Measurements from ENCODE around the gene DPH1.

DNA sequence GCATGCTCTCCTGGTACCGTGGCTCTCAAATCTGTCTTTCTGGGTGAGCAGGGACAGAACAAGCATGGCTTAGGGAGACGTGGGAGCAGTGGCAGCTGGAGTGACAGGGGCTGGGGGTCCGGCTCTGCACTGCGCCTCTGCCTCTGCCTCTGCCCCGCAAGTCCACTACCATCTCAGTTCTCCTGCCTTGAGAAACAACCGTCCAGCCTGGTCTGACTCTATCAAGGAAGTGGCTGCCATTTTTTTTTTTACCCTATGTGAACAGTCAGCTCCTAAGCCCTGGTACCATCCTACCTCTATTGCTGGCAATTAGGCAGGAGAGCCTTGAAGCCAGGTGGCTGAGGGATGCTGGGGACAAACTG lies 41.1 kb downstream of the DPH1 start:
- TF ChIP-seq, protein P1, sequence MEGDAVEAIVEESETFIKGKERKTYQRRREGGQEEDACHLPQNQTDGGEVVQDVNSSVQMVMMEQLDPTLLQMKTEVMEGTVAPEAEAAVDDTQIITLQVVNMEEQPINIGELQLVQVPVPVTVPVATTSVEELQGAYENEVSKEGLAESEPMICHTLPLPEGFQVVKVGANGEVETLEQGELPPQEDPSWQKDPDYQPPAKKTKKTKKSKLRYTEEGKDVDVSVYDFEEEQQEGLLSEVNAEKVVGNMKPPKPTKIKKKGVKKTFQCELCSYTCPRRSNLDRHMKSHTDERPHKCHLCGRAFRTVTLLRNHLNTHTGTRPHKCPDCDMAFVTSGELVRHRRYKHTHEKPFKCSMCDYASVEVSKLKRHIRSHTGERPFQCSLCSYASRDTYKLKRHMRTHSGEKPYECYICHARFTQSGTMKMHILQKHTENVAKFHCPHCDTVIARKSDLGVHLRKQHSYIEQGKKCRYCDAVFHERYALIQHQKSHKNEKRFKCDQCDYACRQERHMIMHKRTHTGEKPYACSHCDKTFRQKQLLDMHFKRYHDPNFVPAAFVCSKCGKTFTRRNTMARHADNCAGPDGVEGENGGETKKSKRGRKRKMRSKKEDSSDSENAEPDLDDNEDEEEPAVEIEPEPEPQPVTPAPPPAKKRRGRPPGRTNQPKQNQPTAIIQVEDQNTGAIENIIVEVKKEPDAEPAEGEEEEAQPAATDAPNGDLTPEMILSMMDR (IDR thresholded peaks at IDR 0.05), result no peak
- TF ChIP-seq FOXJ3 (CRISPR knock-in tag; IDR thresholded peaks at IDR 0.05) (no peak), EZH2phosphoT487 (IDR thresholded peaks at IDR 0.05; ENCODE audit: borderline replicate concordance, low read depth) (no peak), GABPA (IDR thresholded peaks at IDR 0.05; ENCODE audit: low read depth) (no peak), POLR2AphosphoS5 (IDR thresholded peaks at IDR 0.05; ENCODE audit: low read depth, low read length) (no peak)
- TF ChIP-seq, protein P2, sequence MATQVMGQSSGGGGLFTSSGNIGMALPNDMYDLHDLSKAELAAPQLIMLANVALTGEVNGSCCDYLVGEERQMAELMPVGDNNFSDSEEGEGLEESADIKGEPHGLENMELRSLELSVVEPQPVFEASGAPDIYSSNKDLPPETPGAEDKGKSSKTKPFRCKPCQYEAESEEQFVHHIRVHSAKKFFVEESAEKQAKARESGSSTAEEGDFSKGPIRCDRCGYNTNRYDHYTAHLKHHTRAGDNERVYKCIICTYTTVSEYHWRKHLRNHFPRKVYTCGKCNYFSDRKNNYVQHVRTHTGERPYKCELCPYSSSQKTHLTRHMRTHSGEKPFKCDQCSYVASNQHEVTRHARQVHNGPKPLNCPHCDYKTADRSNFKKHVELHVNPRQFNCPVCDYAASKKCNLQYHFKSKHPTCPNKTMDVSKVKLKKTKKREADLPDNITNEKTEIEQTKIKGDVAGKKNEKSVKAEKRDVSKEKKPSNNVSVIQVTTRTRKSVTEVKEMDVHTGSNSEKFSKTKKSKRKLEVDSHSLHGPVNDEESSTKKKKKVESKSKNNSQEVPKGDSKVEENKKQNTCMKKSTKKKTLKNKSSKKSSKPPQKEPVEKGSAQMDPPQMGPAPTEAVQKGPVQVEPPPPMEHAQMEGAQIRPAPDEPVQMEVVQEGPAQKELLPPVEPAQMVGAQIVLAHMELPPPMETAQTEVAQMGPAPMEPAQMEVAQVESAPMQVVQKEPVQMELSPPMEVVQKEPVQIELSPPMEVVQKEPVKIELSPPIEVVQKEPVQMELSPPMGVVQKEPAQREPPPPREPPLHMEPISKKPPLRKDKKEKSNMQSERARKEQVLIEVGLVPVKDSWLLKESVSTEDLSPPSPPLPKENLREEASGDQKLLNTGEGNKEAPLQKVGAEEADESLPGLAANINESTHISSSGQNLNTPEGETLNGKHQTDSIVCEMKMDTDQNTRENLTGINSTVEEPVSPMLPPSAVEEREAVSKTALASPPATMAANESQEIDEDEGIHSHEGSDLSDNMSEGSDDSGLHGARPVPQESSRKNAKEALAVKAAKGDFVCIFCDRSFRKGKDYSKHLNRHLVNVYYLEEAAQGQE (IDR thresholded peaks at IDR 0.05; ENCODE audit: low read depth, low read length), result no peak
- TF ChIP-seq, protein P3, sequence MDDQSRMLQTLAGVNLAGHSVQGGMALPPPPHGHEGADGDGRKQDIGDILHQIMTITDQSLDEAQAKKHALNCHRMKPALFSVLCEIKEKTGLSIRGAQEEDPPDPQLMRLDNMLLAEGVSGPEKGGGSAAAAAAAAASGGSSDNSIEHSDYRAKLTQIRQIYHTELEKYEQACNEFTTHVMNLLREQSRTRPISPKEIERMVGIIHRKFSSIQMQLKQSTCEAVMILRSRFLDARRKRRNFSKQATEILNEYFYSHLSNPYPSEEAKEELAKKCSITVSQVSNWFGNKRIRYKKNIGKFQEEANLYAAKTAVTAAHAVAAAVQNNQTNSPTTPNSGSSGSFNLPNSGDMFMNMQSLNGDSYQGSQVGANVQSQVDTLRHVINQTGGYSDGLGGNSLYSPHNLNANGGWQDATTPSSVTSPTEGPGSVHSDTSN (IDR thresholded peaks at IDR 0.05), result no peak

All from SK-N-SH (cell line).